ENCODE measurements around the gene LHFPL3. TPM values are rescaled to one million over a fixed set of nuclear protein-coding genes. Genes with fewer than 3 reads are reported as not detected.

Gene LHFPL3
- total and polyA plus RNA-seq, 7 donors = 0.17 to 0.55 (median 0.36) TPM; not detected in 4

DNA sequence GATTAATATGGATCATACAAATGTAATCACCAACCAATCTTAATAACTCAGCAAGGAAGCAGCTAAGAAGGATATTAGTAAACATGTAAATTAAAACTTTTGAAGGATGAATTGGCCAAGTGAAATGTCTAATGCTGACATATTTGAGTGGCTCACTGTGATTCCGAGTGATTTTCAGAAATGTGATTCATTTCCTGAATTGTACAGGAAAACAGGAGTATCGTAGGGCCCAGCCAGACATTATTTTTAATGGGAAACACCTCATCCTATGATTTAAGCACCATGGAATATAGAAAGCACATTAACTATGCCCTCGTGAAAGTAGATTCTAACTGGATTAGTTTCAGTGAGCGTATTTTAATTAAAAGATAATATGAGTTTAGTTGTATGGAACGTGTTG is 82.3 kb downstream of the LHFPL3 start:
- no peaks in the 10 kb centered on the region for H3K27me3 ChIP-seq
- no peak overlapping the region for H3K4me3 ChIP-seq
- intact Hi-C loops (cut with DNase I) = no loop called here
- TF ChIP-seq POLR2A (IDR thresholded peaks at IDR 0.05) (no peak), POLR2AphosphoS5 (IDR thresholded peaks at IDR 0.05) (no peak), EP300 (IDR thresholded peaks at IDR 0.05) (no peak), CTCF (IDR thresholded peaks at IDR 0.05) (no peak)
- no peaks in the 10 kb centered on the region for H3K4me1 ChIP-seq
- H3K36me3 ChIP-seq = no peaks in the 10 kb centered on the region
- H3K9me3 ChIP-seq = no peaks in the 10 kb centered on the region
- 84 to 89% methylated on average over 5 of the region's 5 CpGs for WGBS, 2 donors
- no peak for DNase-seq
- no peak overlapping the region for H3K27ac ChIP-seq

GRCh38 chr7:104412911-104413310 is 84.5 kb downstream of the LHFPL3 start:
- Histone ChIP-seq H3K36me3 (no peaks in the 10 kb centered on the region), H3K27me3 (no peaks in the 10 kb centered on the region), H3K27ac (no peak overlapping the region), H3K9me3 (no peaks in the 10 kb centered on the region), H3K4me3 (no peak overlapping the region), H3K4me1 (no peaks in the 10 kb centered on the region)
- intact Hi-C loops (cut with DNase I) = no loop called here
- DNase-seq = no peak
- WGBS, 2 donors = 48 to 54% methylated on average over 3 of the region's 3 CpGs
- TF ChIP-seq CTCF (IDR thresholded peaks at IDR 0.05) (no peak), POLR2A (IDR thresholded peaks at IDR 0.05) (no peak), POLR2AphosphoS5 (IDR thresholded peaks at IDR 0.05) (no peak), EP300 (IDR thresholded peaks at IDR 0.05) (no peak)

DNA sequence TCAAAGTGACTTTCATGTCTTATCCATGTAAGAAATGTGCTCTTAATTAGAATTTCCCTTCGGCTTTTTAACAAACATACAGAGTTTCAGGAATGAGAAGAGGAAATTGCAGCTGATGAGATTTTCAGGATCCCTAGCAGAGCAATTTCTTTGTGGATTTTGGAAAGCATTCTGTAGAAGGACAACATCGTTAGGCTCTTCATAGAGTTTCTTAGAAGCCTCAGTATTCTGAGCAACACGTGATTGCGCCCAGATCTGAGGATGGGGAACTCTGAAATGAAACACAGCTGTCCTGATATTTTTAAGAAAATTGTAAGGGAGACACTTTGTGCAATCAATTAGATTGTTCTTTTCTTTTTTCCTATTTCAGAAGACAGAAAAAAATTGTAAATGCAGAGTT is 85.8 kb downstream of the LHFPL3 start:
- Histone ChIP-seq H3K9me3 (no peaks in the 10 kb centered on the region), H3K36me3 (no peaks in the 10 kb centered on the region), H3K4me1 (no peaks in the 10 kb centered on the region), H3K4me3 (no peak overlapping the region), H3K27ac (no peak overlapping the region), H3K27me3 (no peaks in the 10 kb centered on the region)
- intact Hi-C loops (cut with DNase I) = no loop called here
- WGBS, 2 donors = 72% methylated on average over 4 of the region's 4 CpGs
- no peak for TF ChIP-seq EP300 (IDR thresholded peaks at IDR 0.05)
- no peak for TF ChIP-seq POLR2A (IDR thresholded peaks at IDR 0.05)
- DNase-seq = no peak

DNA sequence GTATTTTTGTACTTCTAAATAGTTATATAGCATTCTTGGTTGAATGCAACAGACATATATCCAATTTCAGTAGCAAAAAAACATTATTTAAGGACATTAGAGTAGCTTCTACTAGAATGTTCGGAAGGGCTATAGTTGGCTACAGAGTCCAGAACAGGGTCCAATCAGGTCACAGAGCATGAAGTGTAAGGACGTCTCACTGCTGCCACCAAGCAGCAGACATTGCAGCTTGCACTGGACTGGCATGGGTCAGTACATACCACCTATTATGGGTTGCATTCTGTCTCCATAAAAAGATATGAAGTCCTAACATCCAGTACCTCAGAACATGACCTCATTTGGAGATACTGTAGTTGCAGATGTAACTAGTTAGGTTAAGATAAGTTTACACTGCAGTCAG is 87.3 kb downstream of the LHFPL3 start:
- Histone ChIP-seq H3K36me3 (no peaks in the 10 kb centered on the region), H3K27me3 (no peaks in the 10 kb centered on the region), H3K27ac (no peak overlapping the region), H3K4me1 (no peaks in the 10 kb centered on the region), H3K4me3 (no peak overlapping the region), H3K9me3 (no peaks in the 10 kb centered on the region)
- TF ChIP-seq POLR2AphosphoS5 (IDR thresholded peaks at IDR 0.05) = no peak
- TF ChIP-seq CTCF (IDR thresholded peaks at IDR 0.05) = no peak
- TF ChIP-seq EP300 (IDR thresholded peaks at IDR 0.05) = no peak
- no peak for TF ChIP-seq POLR2A (IDR thresholded peaks at IDR 0.05)
- no peak for DNase-seq
- intact Hi-C loops (cut with DNase I) = no loop called here
- 55 to 67% methylated on average over 2 of the region's 2 CpGs for WGBS, 2 donors

DNA sequence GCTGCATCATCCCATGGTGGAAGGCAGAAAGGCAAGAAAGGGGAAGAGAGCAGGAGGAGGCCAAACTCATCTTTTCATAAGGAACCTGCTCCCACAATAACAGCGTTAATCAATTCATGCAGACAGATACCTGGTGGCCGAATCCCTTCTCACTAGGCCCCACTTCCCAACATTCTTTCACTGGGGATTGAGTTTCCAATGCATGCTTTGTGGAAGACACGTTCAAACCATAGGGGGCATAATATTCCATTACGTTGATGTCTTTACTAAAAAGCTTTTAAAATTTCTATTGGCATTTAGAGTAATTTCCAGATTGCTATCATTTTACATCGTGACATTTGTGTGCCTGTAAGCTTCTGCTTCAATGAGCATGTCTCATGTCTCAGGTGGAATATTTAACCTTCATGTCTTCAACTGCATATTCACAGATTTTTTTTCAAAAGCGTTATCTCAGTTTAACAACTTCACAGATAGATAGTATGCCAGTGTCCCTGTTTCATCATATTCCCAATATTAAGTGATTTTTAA is 88.5 kb downstream of the LHFPL3 start:
- Histone ChIP-seq H3K27ac (no peak overlapping the region), H3K27me3 (no peaks in the 10 kb centered on the region), H3K9me3 (no peaks in the 10 kb centered on the region), H3K4me3 (no peak overlapping the region), H3K4me1 (no peaks in the 10 kb centered on the region), H3K36me3 (no peaks in the 10 kb centered on the region)
- DNase-seq = no peak
- TF ChIP-seq POLR2A (IDR thresholded peaks at IDR 0.05) = no peak
- TF ChIP-seq EP300 (IDR thresholded peaks at IDR 0.05) = no peak
- no peak for TF ChIP-seq CTCF (IDR thresholded peaks at IDR 0.05)
- no peak for TF ChIP-seq POLR2AphosphoS5 (IDR thresholded peaks at IDR 0.05)
- 86 to 88% methylated on average over 6 of the region's 6 CpGs for WGBS, 2 donors
- intact Hi-C loops (cut with DNase I) = no loop called here
